CD4-positive, alpha-beta T cell treated with Interleukin-15 for 4 hours (primary cell): Measurements from ENCODE around the gene POLD1.

ENCODE experiments used
- DNase-seq: peaks from one replicate; pipeline ENCODE4 v3.0.0-alpha.2; 2020; ENCODE audit warnings: low spot score

Gene POLD1

GRCh38 chr19:50466706-50467039 lies 82.5 kb downstream of the POLD1 start:
- no peak for DNase-seq

GRCh38 chr19:50467566-50467965 lies 83.4 kb downstream of the POLD1 start:
- DNase-seq, result no peak
